Pons (tissue), 1 donor: ENCODE data around the gene CFAP100.

Source experiments
- DNase-seq: peaks from one replicate; pipeline ENCODE4 v3.0.0-alpha.2; 2016; ENCODE audit warnings: low spot score

The CFAP100 gene

GRCh38 chr3:126480861-126481260, 86.2 kb downstream of the CFAP100 start:
- no peak for DNase-seq

DNA sequence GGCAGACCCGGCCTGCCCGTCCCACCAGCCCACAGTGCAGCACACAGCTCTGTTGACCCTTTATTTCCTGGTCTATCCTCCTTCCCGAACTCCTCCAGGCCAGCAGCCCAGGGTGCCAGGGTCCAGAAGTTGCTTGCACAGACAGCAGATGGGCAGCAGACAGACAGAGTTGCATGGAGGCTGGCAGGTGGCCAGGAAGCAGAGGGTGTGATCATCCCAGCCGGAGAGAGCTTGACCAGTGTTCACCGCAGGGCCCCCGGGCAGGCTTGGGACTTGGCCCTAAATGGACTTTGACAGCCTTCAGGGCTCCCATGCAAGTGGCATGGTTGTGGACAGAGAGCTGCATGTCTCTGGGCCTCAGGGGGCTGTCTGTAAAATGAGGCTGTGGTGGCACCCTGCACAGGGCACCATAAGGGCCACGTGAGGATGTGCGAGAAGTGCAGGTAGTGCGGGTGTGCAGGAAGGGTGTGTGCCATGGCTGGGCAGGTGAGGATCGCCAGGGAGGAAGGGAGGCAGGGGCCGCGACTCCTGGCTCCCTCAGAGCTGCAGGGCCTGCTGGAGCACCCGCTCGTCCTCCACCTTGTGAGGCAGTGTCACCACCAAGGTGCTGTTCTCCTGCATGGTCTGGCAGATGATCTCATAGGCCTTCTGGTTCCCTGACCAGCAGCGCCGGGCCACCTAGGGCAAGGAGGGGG, 87.2 kb downstream of the CFAP100 start:
- no peak for DNase-seq

DNA sequence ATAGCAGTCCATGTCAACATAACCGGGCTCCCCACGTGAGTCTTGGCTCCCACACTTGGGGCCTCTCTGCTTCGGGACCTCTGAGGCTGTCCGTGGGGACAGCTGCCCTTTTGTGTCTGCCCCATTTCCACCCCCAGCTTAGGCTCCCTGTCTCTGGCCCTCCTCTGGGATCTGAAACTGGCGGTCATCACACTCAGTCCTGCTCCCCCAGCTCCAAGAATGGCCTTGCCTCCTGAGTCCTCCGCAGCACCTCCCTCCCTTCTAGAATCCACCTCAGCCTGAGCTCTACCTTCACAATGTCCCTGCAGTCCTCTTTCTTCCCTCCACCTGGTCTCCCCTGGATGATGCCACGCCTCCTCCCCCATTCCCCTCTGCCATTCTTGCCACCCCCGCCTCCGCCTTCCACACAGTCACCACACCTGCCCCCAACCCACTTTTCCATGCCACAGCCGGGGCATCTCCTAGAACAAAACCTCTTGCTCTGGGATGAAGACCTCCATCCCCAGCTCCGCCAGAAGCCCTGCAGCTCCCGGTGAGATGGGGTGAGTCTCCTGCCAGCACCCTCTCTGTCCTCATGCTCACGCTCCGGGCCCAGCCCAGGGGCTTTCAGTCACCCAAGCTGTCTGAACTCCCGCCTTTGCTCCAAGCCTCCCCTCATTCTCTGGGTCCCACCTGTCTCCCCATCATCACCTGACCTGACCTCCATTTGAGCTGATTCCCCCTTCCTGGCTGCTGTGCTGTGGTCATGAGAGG, 88.0 kb downstream of the CFAP100 start:
- DNase-seq: no peak

- no peak for DNase-seq
These were observed 88.6 kb downstream of the CFAP100 start for GRCh38 chr3:126483321-126483761.

GRCh38 chr3:126484148-126484547, 89.4 kb downstream of the CFAP100 start:
- no peak for DNase-seq

- DNase-seq: no peak
These were observed 90.0 kb downstream of the CFAP100 start for GRCh38 chr3:126484662-126485061.

GRCh38 chr3:126485176-126485897, 90.6 kb downstream of the CFAP100 start:
- no peak for DNase-seq

DNA sequence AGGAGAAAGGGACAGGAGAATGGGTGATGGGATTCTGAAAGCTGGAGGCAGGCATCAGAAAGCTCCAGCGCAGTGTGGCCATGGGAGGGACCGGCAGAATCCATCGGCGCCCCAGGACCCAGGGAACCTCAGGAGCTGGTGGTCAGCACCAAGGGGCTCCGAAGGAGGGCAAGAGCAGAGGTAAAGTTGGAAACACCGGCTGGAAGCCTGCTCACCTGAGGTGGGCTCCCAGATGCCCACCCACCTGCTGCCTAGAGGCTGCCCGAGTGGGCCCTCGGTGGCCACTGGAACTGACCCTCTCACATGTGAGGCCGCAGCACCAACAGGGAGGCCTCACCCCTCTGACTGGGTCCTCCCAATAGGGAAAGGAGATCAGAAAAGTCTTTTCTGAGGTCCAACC, 91.2 kb downstream of the CFAP100 start:
- no peak for DNase-seq
